ENCODE data around the gene TRERF1.

Gene TRERF1

DNA sequence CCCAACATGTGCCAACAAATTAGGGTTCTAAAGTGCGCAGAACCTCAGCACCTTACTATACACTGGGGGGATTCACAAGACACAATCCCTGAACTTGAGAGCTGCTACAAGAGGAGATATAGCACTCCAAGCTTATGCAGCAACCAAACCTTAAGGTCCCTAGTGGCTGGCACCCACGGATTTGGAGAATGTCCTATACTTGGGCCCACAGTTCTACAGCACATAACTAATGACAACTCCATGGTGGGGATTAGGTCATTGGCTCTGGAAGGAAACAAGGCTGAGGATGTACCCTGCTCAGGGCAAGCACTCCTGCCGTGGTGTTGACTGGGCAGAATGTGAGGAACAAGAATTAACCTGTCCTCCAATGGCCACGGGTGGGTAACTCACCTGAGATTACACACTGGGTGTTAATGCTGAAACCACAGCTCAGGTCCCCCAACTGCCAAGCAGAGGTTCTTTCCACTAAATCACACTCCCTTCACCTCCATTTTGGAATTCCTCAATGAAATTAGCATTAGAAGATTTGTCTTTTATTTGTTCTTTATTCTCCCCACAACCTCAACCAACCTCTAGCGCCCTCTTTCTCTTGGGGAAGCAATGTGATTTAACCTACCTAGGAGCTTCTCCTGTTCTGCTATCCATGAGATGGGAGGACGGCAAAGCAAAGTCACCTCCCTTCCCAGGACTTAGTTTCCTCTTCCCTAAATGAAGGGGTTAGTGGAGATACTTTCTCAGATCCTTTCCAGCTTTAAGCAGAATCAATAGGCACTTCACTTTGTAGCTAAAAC is 32.0 kb downstream of the TRERF1 start:
- DNase-seq = no peak

DNA sequence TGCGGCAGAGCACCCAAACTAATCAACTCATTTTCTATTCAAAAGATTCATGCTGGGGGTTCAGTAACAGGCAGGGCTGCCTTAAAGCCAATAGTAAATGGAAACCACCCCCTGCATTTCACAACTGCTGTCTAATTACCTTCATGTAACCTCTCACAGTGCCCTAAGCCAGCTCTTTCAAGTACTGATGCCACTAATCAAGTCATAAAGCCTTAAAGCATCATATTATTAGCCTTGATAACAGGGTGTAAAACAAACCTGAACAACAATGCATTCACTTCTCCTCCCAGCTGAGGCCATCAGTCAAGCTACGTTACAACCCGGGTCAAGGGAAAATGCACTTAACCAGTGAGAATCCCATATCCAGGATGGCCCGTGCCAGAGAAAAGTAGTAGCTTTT is 33.0 kb downstream of the TRERF1 start:
- no peak for DNase-seq

DNA sequence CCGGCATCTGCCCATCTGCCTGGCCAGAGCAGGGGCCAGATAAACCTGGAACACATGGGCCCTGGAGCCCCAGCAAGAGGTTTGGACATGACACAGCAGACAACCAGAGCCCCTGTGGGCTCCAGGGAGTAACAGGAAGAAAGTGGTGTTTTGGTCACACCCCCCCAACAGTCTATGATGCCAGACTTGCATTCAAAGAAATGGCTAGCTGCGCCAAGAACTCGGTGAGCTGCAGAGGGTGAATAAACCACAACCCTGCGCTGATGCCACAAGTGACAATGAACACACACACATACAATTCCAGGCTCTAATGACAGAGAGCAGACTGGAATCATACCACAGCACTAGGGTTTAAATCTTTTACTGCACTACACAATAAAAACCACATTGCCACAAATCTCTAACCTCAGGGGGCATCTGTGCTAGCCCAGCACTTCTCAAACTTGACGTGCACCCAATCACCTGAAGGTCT is 34.0 kb downstream of the TRERF1 start:
- no peak for DNase-seq

- DNase-seq = no peak
Measured at GRCh38 chr6:42411406-42411805, 40.3 kb downstream of the TRERF1 start.

GRCh38 chr6:42410861-42411260 is 40.9 kb downstream of the TRERF1 start:
- no peak for DNase-seq

GRCh38 chr6:42409581-42409980 is 42.1 kb downstream of the TRERF1 start:
- no peak for DNase-seq

DNA sequence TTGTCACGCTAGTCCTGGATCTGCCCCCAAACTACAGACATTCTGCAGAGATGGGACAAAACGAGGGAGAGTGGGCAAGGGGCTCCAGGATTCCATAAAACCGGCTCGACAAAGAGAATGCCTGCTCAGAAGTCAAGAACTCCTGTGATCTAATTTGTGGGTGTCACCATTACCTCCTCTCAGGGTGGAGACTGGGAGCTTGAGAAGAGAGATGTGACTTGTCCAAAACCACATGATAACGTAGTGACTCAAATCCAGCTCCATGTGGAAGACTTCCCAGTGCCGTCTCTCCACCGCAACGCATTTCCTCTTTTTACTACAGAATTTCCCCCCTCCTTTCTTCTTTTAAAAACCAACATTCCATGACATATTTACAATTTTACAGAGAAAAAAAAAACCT is 44.3 kb downstream of the TRERF1 start:
- DNase-seq = no peak

DNA sequence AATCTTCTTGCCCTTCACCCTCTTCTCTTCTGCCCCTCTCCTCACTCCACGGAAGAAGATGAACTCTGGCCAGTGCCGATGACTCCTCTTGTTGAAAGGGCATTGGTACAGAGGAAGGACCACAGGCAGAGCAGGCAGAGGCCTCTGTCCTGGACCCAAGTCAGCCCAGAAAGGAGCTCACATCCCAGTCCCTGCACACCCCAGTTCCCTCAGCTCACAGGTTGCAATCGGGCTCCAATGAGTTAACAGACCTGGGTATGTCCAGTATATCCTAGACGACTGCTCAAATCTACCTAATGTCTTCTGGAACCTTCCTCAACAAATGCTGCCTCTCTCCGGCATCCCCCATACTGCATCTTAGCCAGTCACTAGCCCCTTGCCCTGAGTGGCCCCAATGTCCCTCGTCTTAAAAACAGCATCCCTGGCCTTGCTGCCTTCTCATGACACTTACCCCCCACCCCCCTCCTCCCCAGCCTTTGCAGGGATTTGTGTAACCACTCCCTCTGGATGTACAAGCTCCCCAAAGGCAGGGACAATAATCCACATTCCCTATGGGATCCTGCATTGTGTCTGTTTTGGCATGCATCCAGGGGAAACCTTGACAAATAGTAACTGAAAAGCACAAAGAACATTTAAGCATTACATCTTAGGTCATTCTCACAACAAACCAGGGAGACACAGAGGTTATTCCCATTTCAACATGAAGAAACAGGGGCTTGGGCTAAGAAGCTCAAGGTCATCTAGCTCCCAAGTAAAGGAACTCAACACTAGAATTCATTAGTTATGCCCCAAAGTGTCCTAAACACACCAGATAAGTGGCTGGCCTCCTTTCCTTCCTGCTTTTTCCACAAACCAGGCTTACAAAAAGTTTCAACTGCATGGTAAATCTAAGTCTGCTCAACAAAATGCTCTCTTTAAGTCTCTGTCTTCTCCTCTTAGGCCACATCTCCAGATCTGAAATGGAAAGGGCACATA is 45.1 kb downstream of the TRERF1 start:
- DNase-seq = no peak

DNA sequence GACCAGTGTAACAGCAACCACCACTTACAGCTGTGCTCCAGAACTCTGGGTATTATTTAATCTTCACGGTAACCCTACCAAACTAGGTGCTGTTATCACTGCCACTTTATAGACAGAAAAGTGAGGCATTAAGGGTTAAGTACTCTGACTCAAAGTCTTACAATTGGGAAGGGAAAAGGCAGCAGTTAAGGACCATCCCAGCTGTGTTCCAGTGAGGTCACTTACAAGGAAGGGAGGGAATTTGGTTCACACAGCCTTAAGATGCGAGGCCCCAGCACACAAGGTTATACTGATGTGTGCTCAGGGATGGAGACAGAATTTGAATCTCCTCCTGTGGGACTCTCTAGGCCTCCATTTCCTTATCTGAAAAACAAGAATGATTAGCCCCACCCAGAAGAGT is 46.7 kb downstream of the TRERF1 start:
- DNase-seq = no peak

DNA sequence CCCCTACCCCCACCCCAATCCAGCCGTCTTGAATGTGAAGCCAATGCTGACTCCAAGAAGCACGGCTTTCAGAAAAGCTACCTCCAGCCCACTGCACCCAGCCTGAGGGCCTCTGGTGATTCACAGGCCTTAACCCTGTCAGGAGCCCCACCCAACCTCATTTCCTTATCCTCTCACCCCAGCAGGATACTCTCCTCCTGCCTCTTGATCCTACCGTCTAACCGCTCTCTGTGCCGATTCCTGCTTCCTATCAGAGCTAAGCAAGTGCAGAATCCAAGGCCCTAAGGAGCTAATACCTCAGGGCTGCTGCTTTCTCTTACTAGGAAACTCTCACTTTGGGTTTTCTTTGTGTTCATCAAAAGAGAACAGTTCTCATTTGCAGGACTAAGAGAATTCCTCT is 47.2 kb downstream of the TRERF1 start:
- no peak for DNase-seq

DNA sequence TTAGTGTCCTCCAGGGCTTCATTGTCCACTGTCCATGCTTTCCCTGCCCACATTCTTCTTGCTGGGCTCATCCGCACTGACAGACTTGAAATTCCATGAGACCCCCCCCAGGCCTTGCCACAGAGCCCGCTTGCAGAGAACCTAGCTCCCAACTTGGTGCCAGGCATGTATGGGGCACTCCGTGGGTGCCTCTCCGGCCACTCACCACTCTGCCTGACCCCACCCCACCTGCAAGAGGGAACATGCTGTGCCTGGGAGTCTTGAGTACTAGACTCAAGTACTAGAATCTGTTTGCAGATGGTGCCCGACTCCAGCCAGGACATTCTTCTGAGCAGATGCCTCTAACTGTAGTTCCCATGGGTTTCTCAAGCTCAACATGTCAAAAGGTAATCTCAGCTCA is 47.9 kb downstream of the TRERF1 start:
- DNase-seq = no peak

DNA sequence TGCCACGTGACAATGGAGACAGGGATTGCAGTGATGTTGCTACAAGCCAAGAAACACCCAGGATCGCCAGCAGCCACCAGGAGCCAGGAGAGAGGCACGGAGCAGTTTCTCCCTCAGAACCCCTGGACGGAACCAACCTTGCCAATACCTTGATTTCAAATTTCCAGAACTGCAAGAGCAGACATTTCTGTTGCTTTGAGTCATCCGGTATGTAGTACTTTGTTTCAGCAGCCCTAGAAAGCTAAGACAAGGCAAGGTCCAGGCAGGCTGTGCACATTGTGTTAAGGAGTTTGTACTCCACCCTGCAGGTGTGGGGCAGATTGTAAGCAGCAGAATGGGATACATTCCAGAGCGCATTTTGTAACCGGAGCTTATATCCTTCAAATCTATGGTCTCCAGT is 48.3 kb downstream of the TRERF1 start:
- no peak for DNase-seq

DNA sequence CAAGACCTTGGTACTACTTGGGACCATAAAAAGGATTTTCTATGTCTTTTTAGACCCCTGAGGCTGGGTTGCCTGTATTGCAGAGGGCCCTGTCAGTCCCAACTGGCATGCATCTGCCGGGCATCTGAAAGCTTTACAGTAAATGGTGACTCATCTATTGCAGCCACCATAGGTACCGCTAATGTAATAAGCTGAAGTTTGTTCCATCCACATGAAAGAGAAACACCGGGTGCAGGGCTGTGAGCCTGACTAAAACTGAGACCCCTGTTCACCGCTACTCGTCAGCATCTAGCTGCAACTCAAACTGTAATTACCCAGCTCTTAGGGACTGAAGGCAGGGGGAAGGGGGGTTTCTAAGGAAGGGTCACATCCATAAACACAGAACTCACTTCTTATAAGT is 49.5 kb downstream of the TRERF1 start:
- DNase-seq = no peak

- DNase-seq = no peak
Measured at GRCh38 chr6:42401613-42401951, 50.1 kb downstream of the TRERF1 start.

DNA sequence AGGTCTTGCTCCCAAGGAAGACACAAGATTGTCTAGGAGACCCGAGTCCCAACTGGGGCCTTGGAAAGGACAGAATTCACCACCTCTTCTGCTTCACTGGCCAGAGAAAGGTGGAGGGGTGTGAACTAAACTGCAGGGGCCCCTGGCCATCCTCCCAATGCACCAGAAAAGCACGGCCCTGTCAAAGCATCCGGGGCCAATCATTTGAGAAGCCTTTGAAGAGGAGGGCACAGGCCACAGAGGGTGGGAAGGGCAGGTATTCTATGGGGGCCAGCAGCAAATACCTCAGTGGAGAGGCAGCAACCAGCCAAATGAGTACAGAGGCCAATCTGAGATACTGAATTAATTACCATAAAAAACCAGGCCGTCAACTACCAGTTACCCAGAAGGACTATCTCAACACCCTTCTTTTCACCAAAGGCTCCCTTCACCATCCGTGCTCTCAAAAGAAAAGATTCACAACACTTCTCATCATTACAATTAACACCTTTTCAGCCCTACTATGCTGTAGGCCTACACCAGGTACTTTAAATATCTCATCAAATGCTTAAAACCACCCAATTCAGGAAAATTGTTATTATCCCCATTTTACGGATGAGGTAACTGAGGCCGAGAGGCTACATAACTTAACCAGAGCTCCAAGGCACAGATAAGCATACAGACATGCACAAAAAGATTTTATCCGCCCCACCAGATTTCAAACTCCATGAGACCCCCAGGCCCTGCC is 50.7 kb downstream of the TRERF1 start:
- no peak for DNase-seq

- no peak for DNase-seq
Measured at GRCh38 chr6:42400061-42400760, 51.5 kb downstream of the TRERF1 start.

DNA sequence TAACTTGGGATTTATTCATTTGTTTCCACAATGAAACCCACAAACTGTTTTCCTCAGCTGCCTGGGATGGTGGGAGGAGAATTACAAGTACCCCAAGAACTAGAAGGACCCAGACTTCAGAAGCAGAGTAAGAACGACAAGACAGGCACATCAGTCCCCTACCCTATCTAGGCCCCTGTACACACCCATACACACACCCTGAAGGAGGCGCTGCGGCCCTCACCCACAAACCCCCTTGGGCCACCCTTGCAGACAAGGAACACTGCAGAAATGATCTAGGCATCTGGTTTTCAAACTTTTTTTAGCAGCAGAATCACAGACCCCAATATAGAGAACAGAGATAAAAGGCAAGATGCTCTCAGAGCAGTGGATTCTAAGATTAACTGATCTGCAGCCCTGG is 55.0 kb downstream of the TRERF1 start:
- DNase-seq = no peak

- no peak for DNase-seq
Measured at GRCh38 chr6:42394881-42395620, 56.7 kb downstream of the TRERF1 start.

- DNase-seq = no peak
Measured at GRCh38 chr6:42394151-42394550, 57.6 kb downstream of the TRERF1 start.

DNA sequence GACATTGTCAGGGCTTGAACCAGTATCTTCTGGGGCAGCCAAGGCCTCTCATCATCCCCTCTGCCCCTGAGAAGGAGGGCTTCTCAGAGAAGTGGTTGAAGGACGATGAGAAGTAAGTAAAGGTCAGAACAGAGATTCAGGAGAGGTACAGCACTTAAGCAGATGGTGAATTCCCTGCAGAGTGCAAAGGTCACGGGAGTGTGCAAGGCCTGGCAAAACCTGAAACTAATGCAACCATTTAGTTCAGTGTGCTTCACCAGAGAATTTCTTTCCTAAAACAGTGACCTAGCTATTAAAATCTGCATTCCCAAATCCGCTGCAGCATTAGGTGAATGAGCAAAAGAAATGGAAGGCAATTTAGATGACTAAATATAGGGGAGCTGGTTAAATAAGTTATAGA is 58.4 kb downstream of the TRERF1 start:
- no peak for DNase-seq

DNA sequence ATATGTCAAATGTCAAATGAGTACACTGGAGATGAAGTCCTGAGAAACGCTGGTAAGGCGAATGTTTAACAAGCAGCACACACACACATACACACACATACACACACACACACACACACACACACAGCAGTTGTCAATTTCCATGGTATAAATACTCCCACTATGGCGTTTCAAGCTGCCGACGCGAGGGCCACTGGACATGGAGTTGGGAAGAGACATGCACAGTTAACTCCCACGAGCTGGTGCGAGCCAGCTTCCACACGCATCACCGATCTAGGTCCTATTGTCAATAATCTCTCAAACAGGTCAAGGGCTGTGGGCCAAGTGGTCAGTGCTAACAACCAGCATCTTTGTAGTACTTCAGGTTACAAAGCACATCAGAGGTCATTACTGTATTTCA is 58.9 kb downstream of the TRERF1 start:
- DNase-seq = no peak

DNA sequence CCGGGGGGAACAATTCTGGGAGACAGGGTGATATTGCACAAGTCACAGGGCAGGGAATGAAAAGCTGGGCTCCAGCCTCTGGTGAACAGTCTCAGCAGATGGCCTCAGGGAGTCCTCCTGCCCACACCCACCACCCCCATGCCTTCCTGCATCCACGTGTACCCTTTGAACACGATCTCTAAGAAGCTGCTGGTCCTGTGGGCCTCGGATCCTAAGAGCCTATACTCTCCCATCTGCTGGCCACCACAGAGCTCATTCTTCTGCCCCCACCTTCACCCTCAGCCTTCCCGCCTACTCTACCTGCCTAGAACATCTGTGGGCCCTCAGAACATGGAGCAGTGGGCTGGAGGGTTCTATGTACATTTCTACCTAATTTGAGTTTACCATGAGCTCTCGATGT is 60.3 kb downstream of the TRERF1 start:
- no peak for DNase-seq
